NCI-H82 treated with DMSO at 0.1 percent for 48 hours (cell line): Measurements from ENCODE around the gene SMAD2.
"Not testable (repeated sequence)": the region's sequence is repeated elsewhere in the genome, so short reads cannot be mapped to it uniquely, and the experiment has no call there.

ENCODE experiments used
- DNase-seq: peaks from one replicate; lab custom pipeline; 2025; ENCODE audit not compliant: unreplicated experiment; lab: John Stamatoyannopoulos, UW

SMAD2 gene

DNA sequence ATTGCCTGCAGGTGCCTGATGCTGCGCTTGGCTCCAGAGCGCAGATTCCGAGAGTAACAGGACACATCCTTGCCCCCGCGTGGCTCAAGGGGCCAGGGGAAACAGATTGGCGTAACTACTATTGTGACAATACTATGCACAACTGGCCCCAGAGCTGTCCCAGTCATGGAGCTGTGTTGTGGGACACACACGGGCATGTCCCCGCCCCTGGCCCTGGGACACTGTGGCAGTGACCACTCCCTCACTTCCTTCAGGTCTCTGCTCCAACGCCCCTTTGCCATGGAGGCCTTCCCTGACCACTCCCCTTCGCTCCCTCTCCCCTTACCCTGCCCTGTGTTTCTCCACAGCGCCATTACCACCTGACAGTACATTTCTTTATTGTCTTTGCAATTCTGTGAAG, 132.1 kb downstream of the SMAD2 start:
- DNase-seq: no peak

DNA sequence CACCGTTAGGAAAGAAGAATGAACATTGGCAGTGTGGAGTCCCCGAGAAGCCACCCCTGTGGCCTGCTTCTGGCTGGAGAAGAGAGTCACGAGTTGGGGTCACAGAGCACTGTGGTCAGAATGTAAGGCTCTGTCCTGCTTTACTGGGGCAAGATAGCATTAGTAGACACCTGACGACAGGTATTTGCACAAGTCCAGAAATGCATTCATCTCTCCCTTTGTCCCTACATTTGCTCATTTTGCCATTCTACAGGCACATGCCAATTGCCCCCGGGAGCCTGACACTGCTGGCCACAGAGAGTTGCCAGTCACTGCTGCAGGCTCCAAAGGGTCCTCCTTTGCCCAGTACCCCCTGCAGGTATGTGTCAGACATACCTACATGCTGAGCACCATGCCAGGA, 133.3 kb downstream of the SMAD2 start:
- DNase-seq: no peak

DNA sequence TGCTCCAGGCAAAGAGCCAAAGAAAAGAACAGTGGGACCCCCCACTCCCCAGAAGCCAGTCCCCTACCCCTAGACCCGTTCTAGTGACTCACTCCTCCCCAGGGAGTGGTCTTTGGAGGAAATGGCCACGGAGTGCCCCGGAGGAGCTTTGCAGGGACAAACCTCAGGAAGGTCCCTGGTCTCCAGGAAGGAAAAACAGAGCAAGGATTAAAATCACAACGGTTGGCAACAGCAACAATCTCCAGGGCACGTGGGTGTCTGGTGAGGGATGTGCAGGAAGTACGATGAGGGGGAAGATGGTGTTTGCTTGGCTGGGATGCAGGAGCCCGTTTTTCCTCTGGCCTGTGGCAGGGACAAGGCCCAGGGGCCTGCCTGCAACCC, 135.0 kb downstream of the SMAD2 start:
- no peak for DNase-seq

DNA sequence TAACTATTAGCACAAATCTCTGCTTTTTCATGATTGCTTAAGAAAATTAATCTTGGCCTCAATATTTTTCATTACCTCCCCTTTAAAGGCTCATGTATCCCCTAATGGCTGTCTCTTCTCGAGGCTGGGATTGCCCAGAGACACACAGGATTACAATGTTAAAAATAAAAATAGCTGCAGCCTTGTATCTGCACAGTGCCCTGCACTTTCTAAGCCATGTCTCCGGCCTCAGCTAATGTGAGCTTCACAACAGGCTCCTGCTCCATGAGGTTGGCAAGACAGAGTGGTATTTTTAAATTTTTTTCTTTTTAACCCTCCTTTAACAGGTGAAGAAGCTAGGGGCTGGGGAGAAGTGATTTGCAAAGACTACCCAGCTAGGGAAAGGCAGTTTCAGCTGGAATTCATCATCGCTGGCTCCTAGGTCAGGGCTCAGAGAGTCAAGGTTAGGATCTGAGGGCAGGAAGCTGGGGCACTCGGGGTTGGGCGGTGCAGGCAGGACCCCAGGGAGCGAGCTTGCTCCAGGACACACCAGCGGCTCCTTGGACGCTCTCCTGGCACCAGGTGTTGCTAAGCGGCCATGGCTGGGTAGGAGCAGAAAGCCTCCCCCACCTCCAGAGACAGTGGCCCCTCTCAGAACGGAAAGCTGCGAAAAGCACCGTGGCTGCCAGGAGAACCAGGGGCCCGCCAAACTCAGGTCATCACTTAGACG, 135.6 kb downstream of the SMAD2 start:
- no peak for DNase-seq

DNA sequence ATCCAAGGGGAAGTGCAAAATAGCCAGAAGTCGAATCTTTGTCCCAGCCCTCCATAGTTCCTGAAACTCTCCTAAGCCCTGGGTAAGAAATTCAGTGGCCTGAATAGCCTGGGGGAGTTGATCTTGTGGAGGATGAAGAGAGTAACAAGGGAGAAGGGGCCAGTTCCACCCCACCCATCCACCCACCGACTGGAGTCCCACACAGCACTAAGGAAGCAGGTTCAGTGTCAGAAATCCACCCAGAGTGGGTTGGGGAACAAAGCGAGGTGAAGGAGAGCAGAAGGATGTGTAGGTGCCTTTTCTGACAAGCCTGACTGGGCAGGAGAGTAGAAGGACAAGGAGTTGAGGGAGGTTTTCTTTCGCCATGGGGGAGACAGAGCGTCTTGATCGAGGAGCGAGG, 136.8 kb downstream of the SMAD2 start:
- DNase-seq: no peak

DNA sequence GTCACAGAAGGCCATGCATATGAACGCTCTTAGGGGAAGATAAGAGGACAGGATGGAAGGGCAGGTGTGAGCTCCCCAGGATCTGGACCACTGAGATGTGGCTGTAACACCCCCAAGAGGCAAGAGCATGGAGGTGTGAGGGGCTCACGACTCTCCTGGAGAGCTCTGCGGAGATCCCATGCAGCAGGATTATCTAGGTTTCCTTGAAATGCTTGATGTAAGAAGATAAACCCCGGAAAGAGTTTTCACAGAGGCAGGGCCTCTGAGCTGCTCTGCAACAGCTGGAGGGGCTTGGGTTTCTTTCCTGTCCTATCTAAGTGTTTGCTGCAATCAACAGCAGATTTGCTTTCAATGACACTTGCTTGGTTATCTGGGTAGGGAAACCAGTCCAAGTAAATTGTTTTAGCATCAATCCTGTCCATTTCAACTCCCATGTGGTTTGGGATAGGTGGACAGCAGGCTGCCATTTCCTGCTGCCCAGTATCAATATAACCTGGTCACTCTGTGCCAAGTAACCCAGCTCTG, 138.9 kb downstream of the SMAD2 start:
- no peak for DNase-seq

DNA sequence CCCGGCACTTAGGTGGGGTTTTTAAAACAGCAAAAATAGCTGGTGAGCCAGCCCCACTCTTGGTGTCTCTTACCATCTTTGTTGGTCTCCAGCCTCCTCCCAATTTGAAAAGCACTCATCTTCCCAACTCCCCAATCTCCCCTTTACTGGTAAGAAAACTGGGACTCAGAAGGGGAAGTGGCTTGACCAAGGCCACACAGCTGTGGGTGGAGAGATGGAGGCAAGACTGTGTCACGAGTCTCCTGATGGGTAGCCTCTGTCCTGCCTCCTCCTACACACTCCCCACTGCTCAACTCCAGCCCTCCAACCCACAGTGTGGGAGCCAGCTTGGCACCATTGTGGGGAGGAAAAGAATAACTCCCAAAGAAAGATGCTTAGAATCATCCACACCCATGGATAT, 140.4 kb downstream of the SMAD2 start:
- DNase-seq: no peak

DNA sequence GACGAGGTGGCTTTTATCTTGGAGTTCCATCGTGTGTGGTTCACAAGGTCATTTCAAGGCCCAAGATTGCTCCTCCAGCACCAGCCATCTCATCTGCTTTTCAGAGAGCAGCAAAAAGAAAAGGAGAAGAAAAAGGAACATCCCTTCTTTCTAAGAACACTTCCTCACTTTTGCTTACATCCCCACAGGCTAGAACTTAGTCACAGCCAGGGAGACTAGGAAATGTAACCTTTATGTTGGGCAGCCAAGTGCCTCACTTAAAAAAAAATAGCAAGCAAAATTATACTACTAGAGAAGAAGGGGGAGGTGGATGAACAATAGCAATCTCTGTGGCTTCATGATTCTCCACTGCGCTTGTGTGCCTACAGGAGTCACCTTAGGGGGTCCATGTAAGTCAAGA, 141.8 kb downstream of the SMAD2 start:
- DNase-seq: no peak

DNA sequence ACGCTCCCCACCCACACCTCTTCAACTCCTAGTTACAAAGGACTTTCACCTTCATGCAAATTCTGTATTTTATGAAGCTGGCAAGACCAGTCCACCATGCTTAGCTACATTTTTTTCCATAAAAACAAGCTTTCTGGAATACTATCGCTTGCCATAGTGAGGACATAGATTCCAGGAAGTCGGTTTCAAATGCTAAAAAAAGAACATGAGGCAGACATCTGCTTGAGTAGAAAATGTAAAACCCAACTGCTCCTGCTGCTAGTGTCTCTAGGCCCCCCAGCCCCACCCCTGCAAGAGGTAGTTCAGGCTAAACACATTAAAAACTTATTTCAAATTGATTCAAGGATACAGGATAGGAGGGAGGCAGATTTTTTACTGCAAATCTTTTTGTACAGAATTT, 148.9 kb downstream of the SMAD2 start:
- DNase-seq: no peak

DNA sequence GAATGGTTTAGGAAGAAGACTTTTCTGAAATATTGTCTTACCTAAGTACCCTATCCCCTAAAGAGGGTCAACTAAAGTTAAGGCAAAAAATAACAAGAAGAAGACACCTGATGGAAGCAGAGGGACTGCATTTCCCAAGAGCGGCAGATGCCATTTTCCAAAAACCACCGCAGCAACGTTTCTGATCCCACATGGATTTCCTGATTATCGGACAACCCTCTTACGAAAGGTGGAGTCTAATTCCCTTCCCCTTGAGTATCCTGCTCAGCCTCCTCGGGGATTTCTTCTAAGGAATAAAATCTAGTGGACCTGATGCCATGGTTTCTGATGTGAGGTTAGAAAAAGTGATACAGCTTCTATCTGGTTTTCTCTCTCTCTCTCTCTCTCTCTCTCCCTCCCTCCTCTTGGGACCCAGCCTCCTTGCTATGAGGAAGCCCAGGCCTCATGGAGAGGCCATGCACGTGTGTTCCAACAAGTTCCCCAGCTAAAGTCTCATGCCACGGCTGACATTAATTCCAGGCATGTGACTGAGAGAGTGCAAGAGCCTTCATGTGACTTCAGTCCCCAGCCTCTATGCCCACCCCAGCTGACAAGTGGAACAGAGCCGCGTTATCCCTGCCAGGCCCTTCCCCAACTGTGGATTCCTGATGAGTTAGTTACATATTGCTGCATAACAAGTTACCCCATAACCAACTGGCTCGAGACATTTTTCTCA, 150.3 kb downstream of the SMAD2 start:
- DNase-seq: no peak

DNA sequence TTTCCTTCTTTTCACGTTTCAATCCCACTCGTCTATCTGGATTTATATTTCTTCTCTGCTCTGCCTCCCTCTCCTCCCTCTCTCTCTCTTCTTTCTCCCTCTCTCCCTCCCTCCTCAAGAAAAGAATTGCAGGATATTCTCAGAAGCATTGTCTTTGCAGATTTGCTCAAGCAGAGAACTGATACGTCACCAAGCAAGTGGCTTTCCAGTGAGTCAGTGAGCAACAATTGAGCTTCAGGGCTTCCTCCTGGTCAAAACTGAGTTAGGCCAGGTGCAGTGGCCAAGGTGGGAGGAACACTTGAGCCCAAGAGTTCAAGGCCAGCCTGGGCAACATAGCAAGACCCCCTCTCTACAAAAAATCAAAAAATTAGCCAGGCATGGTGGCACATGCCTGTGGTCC, 151.1 kb downstream of the SMAD2 start:
- DNase-seq: no peak

DNA sequence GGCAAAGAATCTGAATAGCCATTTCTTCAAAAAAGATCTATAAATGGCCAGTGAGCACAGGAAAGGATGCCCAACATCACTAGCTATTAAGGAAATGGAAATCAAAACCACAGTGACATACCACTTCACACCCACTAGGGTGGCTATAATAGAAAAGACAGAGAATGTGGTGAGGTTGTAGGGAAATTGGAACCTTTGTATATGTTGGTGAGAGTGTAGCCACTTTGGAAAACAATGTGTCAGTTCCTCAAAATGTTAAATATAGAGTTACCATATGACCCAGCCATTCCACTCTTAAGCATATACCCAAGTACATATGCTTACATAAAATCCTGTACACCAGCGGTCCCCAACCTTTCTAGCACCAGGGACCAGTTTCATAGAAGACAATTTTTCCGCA, 152.8 kb downstream of the SMAD2 start:
- no peak for DNase-seq

DNA sequence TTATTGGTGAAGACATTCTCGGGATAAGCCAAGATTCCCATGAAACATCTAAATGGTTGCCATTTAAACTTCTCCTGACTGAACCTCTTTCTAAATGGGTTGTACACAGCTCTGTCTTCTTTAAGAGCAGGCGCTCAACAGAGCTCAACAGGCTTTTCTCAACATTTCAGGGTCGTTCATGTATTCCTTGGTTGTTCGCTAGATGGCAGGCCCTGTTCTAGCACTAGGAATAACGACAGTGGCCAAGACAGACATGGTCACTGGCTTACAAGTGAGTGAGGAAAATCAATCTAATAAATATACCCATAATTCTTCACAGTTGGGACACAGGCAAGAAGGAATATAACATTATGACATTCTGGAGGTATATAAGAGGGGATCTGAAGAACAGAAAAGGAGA, 154.5 kb downstream of the SMAD2 start:
- DNase-seq: no peak

DNA sequence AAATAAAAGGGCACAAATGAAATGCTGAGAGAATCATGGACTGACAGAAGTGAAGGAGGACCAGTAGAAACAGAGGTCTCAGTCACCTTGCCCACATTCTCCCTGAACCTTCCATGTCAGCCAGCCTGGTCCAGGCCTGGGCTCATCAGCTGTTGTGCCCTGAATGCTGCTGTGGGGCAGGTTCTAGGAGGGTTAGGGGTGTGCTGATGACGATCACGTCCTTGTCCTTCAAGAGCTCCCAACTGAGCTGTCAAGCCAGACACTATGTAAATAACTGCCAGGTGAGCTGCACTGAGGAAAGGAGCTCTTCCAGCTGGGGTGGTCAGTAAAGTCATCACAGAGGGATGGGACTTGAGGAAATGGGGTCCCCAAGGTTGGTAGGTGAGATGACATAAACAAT, 156.5 kb downstream of the SMAD2 start:
- no peak for DNase-seq

DNA sequence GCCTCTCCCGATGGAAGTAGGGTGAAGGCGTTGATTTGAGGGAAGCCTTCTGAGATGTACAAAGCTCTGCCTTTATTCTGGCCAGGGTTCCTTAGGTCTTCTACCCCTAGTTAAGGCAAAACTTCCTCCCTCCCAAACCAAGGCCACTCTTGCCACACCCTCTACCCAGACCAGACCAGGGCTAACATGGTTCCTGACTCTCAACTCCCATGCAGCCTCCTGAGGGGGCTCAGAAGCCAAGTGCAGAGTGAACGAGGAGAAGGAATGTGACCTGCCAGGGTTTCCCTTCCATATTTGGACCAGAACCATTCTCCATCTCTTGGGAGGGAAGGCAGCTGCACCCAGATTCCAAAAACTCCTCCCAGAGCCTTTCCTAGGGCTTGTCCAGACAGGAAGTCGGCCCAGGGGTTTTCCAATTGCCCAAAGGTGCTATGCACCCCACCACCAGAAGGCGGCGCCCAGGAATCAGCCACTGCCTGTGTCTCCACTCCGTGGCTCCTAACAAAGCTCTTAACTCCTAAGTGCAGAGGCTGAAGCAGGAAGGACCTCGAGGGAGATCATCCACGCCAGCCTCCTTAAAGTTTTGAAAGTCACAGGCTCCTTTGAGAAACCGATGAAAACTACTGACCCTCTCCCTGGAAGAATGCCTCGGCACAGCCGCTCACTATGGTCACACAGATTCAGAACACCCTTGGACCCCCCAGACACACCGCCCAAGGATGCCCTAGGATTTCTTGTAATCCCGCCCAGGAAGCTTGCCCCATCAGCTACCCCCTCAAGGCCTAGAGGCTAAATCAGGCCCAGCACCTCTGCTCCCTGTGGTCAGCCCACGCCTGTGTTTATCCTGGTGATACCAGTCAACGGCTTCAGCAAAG, 157.8 kb downstream of the SMAD2 start:
- DNase-seq: peak; percentile 35

DNA sequence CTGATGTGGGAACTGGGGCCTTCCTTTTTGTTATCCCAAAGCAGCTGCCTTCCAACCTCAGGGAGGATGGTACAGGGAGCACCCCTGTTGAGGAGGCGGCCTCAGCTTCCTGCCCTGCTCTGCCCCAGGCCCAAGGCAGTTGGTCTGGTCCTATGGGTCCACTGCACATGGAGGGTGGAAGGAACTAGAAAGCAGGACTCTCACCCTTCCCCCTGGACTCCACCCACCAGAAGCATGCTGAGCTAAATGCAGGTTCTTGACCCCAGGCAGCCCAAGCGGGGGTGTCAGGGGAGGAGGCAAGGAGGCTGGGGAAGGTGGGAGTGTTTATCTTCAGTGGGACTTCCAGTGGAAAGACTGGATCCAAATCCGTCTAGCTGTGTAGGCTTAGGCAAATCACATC, 158.5 kb downstream of the SMAD2 start:
- no peak for DNase-seq

DNA sequence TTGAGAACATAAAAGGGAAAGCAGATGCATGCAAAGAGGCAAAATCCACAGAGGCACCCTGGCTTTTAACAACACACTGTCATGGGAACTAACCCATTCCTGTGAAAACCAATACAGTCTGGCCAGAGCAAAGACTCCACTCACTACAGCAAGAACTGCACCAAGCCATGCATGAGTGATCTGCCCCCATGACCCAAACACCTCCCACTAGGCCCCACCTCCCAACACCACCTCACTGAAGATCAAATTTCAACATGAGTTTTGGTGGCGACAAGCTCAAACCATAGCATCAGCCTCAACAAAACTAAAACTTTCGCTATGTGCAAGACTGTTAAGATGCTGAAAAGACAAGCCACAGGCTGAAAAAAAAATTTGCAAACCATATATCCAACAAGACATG, 162.8 kb downstream of the SMAD2 start:
- no peak for DNase-seq

DNA sequence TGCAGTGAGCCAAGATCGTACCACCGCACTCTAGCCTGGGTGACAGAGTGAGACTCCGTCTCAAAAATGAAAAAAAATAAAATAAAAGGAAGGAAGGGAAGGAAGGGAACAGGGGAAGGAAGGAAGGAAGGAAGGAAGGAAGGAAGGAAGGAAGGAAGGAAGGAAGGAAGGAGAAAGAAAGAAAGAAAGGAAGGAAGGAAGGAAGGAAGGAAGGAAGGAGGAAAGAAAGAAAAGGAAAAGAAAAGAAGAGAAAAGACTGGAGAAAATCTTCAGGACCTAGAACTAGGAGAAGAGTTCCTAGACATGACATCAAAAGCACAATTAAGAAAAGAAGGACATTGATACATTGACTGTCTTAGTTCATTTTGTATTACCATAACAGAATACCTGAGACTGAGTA, 163.3 kb downstream of the SMAD2 start:
- not testable (repeated sequence) for DNase-seq
